Natural killer cell (primary cell): ENCODE measurements around the gene CCDC136. TPM values are rescaled to one million over a fixed set of nuclear protein-coding genes. Genes with fewer than 3 reads are reported as not detected.

Experiments used
- ATAC-seq, 3 donors: fragments of 150-1000 bp in 2 of 3; fragments of 200-7000 bp in 1 of 3; cut with Tn5 transposase; 1 replicate in 1 of 3; 2 replicates in 2 of 3; pipeline ENCODE4 v1.10.0; 2021; ENCODE audit warnings: mild to moderate bottlenecking in 2 of 3, moderate library complexity in 2 of 3
- DNase-seq, 2 donors: peaks; one replicate each; pipeline versions ENCODE4 v3.0.0 to v3.0.0-alpha.2; 2013 to 2021; ENCODE audit warnings: mixed read lengths in 1 of 2
- H3K27ac ChIP-seq: one replicate; pipeline ENCODE4 v1.5.1; 2013; ENCODE audit warnings: mild to moderate bottlenecking, low read length
- H3K27me3 ChIP-seq: one replicate; pipeline ENCODE4 v1.6.1; 2013; ENCODE audit warnings: low read length; ENCODE audit not compliant: control insufficient read depth, insufficient read depth
- H3K36me3 ChIP-seq: one replicate; pipeline ENCODE4 v1.6.1; 2013; ENCODE audit warnings: low read length; ENCODE audit not compliant: control insufficient read depth, insufficient read depth
- H3K4me1 ChIP-seq: one replicate; pipeline ENCODE4 v1.6.1; 2013; ENCODE audit warnings: low read length; ENCODE audit not compliant: control insufficient read depth, insufficient read depth
- H3K4me3 ChIP-seq: one replicate; pipeline ENCODE4 v1.5.1; 2013; ENCODE audit warnings: low read length
- H3K9me3 ChIP-seq: one replicate; pipeline ENCODE4 v1.6.1; 2013; ENCODE audit warnings: low read length; ENCODE audit not compliant: control insufficient read depth, insufficient read depth
- H3K27ac Mint-ChIP-seq, 2 donors: one replicate each; pipeline ENCODE4 v1.8.0; 2022; ENCODE audit warnings: mild to moderate bottlenecking in 2 of 2, mixed read lengths in 2 of 2, moderate library complexity in 1 of 2
- H3K27me3 Mint-ChIP-seq, 2 donors: one replicate each; pipeline ENCODE4 v1.8.0; 2022; ENCODE audit warnings: low read depth in 2 of 2, mixed read lengths in 2 of 2
- H3K36me3 Mint-ChIP-seq: one replicate; pipeline ENCODE4 v1.8.0; 2022; ENCODE audit warnings: mixed read lengths
- H3K4me1 Mint-ChIP-seq, 2 donors: one replicate each; pipeline ENCODE4 v1.8.0; 2022; ENCODE audit warnings: mixed read lengths in 2 of 2
- H3K4me3 Mint-ChIP-seq: one replicate; pipeline ENCODE4 v1.8.0; 2022; ENCODE audit warnings: mild to moderate bottlenecking, moderate library complexity, mixed read lengths
- H3K9me3 Mint-ChIP-seq, 2 donors: one replicate each; pipeline ENCODE4 v1.8.0; 2022; ENCODE audit warnings: mixed read lengths in 2 of 2
- CTCF ChIP-seq: fragments of 200-600 bp; IDR thresholded peaks from one replicate; pipeline ENCODE4 v1.8.0; 2022; ENCODE audit warnings: antibody characterized with exemption
- WGBS: methylation state at CpG from one replicate; pipeline ENCODE4 v1.1.7; 2013; ENCODE audit warnings: missing lambda C conversion rate; ENCODE audit not compliant: insufficient coverage; 5-methylcytosine and 5-hydroxymethylcytosine counted together
- intact Hi-C: fragments of 100-400 bp; cut with micrococcal nuclease; formaldehyde crosslinking; loops from one replicate; pipeline ENCODE4 v1.14.2; 2022
- total RNA-seq, 4 donors: library from RNA; stranded (reverse); fragments of 120-200 nt in 1 of 4; gene quantifications; one replicate each; pipeline versions ENCODE4 v1.2.3 to v1.2.4, GENCODE V29; 2013 to 2022

The CCDC136 gene
- total RNA-seq, 3 donors from 2014 or later (not counting 1 experiment from before 2014, with no cell fraction given) = 10.9 to 17.5 (median 13.2) TPM

DNA sequence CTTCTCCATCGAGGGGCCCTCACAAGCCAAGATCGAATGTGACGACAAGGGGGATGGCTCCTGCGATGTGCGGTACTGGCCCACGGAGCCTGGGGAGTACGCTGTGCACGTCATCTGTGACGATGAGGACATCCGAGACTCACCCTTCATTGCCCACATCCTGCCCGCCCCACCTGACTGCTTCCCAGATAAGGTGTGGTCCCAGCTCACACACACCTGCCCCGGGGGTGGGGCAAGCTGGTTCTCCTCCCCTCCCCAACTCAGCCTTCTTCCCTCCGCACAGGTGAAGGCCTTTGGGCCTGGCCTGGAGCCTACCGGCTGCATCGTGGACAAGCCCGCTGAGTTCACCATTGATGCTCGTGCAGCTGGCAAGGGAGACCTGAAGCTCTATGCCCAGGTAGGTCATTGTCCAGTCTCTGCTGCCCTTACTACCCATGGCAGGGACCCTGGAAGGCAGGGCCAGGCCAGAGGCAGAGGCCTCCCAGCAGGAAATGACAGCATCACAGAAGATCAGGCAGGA, 49.5 kb downstream of the CCDC136 start:
- DNase-seq (no peak), ATAC-seq (no peak)
- peaks cover 3% of the 10 kb centered on the region for H3K4me1 ChIP-seq
- H3K9me3 ChIP-seq = no peaks in the 10 kb centered on the region
- no peaks in the 10 kb centered on the region for H3K27me3 ChIP-seq
- no peaks in the 10 kb centered on the region for H3K27me3 Mint-ChIP-seq
- intact Hi-C loops = loop anchor here (5.0 kb wide), 1 partner anchor 41 kb away; no protein-coding TSS in a partner anchor
- H3K27ac ChIP-seq = no peak overlapping the region
- H3K27ac Mint-ChIP-seq = no peak overlapping the region
- H3K36me3 Mint-ChIP-seq = no peaks in the 10 kb centered on the region
- TF ChIP-seq CTCF = no peak
- H3K4me1 Mint-ChIP-seq = no peaks in the 10 kb centered on the region
- no peak overlapping the region for H3K4me3 Mint-ChIP-seq
- no peak overlapping the region for H3K4me3 ChIP-seq
- no peaks in the 10 kb centered on the region for H3K9me3 Mint-ChIP-seq
- WGBS = 84% methylated on average over 17 of the region's 17 CpGs
- H3K36me3 ChIP-seq = no peaks in the 10 kb centered on the region

GRCh38 chr7:128841921-128842673, 50.3 kb downstream of the CCDC136 start:
- Mint-ChIP-seq H3K27me3 (no peaks in the 10 kb centered on the region), H3K36me3 (no peaks in the 10 kb centered on the region), H3K4me3 (peak overlapping the region; percentile 50), H3K4me1 (no peaks in the 10 kb centered on the region), H3K27ac (no peak overlapping the region), H3K9me3 (no peaks in the 10 kb centered on the region)
- intact Hi-C loops = loop anchor here (5.0 kb wide), 1 partner anchor 40 kb away; no protein-coding TSS in a partner anchor
- H3K9me3 ChIP-seq = no peaks in the 10 kb centered on the region
- TF ChIP-seq CTCF = peak; percentile 70
- H3K36me3 ChIP-seq = no peaks in the 10 kb centered on the region
- H3K27me3 ChIP-seq = no peaks in the 10 kb centered on the region
- ATAC-seq (peak; percentile 58 to 86 (median 84)), DNase-seq (peak; percentile 51 to 79)
- no peak overlapping the region for H3K4me3 ChIP-seq
- peaks cover 3% of the 10 kb centered on the region for H3K4me1 ChIP-seq
- 53% methylated on average over 35 of the region's 35 CpGs for WGBS
- H3K27ac ChIP-seq = no peak overlapping the region

DNA sequence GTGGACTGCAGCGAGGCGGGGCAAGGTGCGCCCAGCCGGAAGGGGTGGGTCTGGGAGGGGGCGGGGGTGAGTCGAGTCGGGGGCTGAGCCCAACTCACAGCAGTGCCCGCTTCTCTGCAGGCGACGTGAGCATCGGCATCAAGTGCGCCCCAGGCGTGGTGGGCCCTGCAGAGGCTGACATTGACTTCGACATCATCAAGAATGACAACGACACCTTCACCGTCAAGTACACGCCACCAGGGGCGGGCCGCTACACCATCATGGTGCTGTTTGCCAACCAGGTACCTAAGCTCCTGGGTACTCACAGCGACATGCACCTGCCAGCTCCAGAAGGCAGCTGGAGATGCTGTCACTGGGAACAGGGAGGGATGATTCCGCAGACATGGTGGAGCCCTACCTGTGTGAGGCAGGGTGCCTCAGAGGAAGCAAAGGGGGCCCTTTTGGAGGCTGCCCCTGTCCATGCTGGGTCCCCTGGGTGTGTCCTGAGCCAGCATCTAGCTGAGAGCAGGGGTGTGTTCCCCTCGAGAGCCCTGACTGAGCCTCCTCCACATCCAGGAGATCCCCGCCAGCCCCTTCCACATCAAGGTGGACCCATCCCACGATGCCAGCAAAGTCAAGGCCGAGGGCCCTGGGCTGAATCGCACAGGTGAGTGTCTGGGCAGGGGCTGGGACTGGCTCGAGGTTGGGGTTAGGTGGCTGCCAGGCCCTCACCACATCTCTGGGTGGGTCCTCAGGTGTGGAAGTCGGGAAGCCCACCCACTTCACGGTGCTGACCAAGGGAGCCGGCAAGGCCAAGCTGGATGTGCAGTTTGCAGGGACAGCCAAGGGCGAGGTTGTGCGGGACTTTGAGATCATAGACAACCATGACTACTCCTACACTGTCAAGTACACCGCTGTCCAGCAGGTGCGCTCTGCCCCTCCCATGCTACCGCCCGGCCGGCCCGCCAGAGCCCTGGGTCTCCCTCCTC, 51.2 kb downstream of the CCDC136 start:
- no peak overlapping the region for H3K27ac Mint-ChIP-seq
- H3K4me3 ChIP-seq = no peak overlapping the region
- no peaks in the 10 kb centered on the region for H3K36me3 ChIP-seq
- H3K4me3 Mint-ChIP-seq = no peak overlapping the region
- no peak for DNase-seq
- H3K27me3 ChIP-seq = no peaks in the 10 kb centered on the region
- 92% methylated on average over 38 of the region's 38 CpGs for WGBS
- H3K9me3 ChIP-seq = no peaks in the 10 kb centered on the region
- H3K36me3 Mint-ChIP-seq = no peaks in the 10 kb centered on the region
- TF ChIP-seq CTCF = no peak
- H3K4me1 ChIP-seq = peaks cover 3% of the 10 kb centered on the region
- H3K9me3 Mint-ChIP-seq = no peaks in the 10 kb centered on the region
- no peak overlapping the region for H3K27ac ChIP-seq
- H3K4me1 Mint-ChIP-seq = no peaks in the 10 kb centered on the region
- H3K27me3 Mint-ChIP-seq = no peaks in the 10 kb centered on the region
- intact Hi-C loops = loop anchor here (5.0 kb wide), 1 partner anchor 39 kb away; no protein-coding TSS in a partner anchor
- ATAC-seq = no peak
